HG03565 (cell line): ENCODE results near the gene MAPRE3.

Source experiments
- ATAC-seq: cut with Tn5 transposase; IDR thresholded peaks from one replicate; pipeline ENCODE4 v1.9.1; 2021; ENCODE audit warnings: mild to moderate bottlenecking, moderate library complexity; ENCODE audit not compliant: unreplicated experiment

Gene MAPRE3

GRCh38 chr2:26982102-26982742 is 11.8 kb downstream of the MAPRE3 start:
- ATAC-seq: no peak

GRCh38 chr2:26983746-26984145 is 13.3 kb downstream of the MAPRE3 start:
- no peak for ATAC-seq

GRCh38 chr2:26985807-26986206 is 15.4 kb downstream of the MAPRE3 start:
- ATAC-seq: no peak

GRCh38 chr2:26986576-26986975 is 16.1 kb downstream of the MAPRE3 start:
- ATAC-seq: no peak

GRCh38 chr2:26988058-26988860 is 17.8 kb downstream of the MAPRE3 start:
- ATAC-seq: no peak

GRCh38 chr2:26989156-26989555 is 18.7 kb downstream of the MAPRE3 start:
- no peak for ATAC-seq

GRCh38 chr2:26991717-26992116 is 21.3 kb downstream of the MAPRE3 start:
- ATAC-seq: no peak

- ATAC-seq: no peak
Observed at GRCh38 chr2:26993768-26994167, 23.3 kb downstream of the MAPRE3 start.

- ATAC-seq: no peak
Observed at GRCh38 chr2:26994983-26995382, 24.5 kb downstream of the MAPRE3 start.

- ATAC-seq: no peak
Observed at GRCh38 chr2:26997394-26997793, 27.0 kb downstream of the MAPRE3 start.

- ATAC-seq: no peak
Observed at GRCh38 chr2:26998323-26998722, 27.9 kb downstream of the MAPRE3 start.

GRCh38 chr2:27000228-27000627 is 29.8 kb downstream of the MAPRE3 start:
- no peak for ATAC-seq

- ATAC-seq: no peak
Observed at GRCh38 chr2:27000995-27001394, 30.6 kb downstream of the MAPRE3 start.

GRCh38 chr2:27001950-27002349 is 31.5 kb downstream of the MAPRE3 start:
- ATAC-seq: no peak

GRCh38 chr2:27003007-27003406 is 32.6 kb downstream of the MAPRE3 start:
- ATAC-seq: no peak

GRCh38 chr2:27003857-27004256 is 33.4 kb downstream of the MAPRE3 start:
- ATAC-seq: no peak

GRCh38 chr2:27006602-27007415 is 36.4 kb downstream of the MAPRE3 start:
- ATAC-seq: no peak

GRCh38 chr2:27007416-27008374 is 37.3 kb downstream of the MAPRE3 start:
- no peak for ATAC-seq

- ATAC-seq: no peak
Observed at GRCh38 chr2:27008678-27009077, 38.2 kb downstream of the MAPRE3 start.

- ATAC-seq: no peak
Observed at GRCh38 chr2:27009083-27009482, 38.6 kb downstream of the MAPRE3 start.
